GM10248 (cell line): ENCODE results near the gene HLA-DQB2.

ENCODE experiments used
- CTCF ChIA-PET: fragments of 300-600 bp; sonication (Branson Sonifier 250); formaldehyde crosslinking; extraction: SDS; loops from one replicate; lab custom pipeline; 2021; ENCODE audit warnings: antibody characterized with exemption; lab: Yijun Ruan, JAX
- POLR2A ChIA-PET: fragments of 350-650 bp; sonication (Branson Sonifier 250); formaldehyde crosslinking; extraction: SDS; loops from one replicate; lab custom pipeline; 2020; ENCODE audit warnings: antibody characterized with exemption; lab: Yijun Ruan, JAX
- DNase-seq: peaks from one replicate; pipeline ENCODE4 v3.0.0; 2012; ENCODE audit errors: extremely low spot score
- CTCF ChIP-seq: IDR thresholded peaks from 2 replicates; pipeline ENCODE4 v1.5.1; 2012; ENCODE audit warnings: mild to moderate bottlenecking, low read depth; ENCODE audit errors: extremely low read depth, missing control alignments, control extremely low read depth

HLA-DQB2 gene

DNA sequence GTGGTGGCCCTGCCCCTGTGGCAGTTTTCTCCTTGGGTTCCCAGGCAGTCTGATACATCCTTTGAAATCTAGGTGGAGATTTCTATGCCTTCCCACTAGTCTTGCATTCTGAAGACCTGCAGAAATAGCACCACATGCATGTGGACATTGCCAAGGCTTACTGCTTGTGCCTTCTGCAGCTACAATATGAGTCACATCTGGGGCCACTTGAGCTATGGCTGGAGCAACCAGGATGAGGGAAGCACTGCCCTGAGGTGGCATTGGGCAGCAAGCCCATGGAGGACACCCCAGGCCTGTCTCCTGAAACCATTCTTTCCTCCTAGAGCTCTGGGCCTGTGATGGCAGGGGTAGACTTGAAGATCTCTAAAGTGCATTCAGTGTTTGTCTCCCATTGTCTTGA is 15.7 kb upstream of the HLA-DQB2 start:
- POLR2A ChIA-PET: no interaction called here
- CTCF ChIA-PET: interaction anchor here (1.0 to 12.7 kb wide), 3 partner anchors 9 to 365 kb away, joined by 5 to 234 read pairs (median 5); partner anchors contain the start of gene BTNL2
- DNase-seq: no peak
- no peak for TF ChIP-seq CTCF

DNA sequence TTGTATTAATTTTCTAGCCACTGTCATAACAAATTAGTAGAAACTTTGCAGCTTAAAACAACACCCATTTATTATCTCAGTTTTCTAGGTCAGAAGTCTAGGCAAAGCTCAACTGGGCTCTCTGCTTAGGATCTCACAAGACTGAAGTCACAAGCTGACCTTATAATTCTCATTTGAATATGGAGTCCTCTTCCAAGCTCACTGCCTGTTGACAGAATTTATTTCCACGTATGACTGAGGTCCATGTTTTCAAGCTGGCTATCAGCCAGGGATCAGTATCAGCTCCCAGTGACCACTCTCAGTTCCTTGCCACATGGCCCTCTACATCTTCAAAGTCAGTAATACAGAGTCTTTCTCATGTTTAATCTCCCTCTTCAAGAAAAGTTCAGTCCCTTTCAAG is 11.7 kb upstream of the HLA-DQB2 start:
- CTCF ChIA-PET: interaction anchor here (2.1 kb wide), 1 partner anchor 12 kb away, joined by 14 read pairs; no protein-coding TSS in a partner anchor
- no peak for DNase-seq
- no peak for TF ChIP-seq CTCF
- POLR2A ChIA-PET: no interaction called here

DNA sequence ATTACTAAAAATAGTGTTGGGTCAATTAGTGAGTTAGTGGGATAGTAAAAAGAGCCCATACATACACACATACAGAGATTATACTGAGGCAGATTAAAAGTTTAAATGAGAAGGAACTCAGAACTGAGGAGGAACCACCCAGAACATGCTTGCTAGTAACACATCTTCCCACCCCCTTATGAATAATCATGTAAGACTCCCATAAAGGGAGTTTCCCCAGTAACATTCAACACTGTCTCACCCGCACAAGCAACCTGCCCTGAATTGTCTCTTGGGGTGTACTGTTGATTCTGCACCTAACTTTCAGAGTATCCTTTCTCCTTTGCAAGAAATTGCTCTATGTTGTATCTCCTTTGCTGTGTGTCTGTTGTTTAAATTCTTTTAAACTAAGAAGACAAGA is 11.1 kb upstream of the HLA-DQB2 start:
- ChIA-PET CTCF (interaction anchor here (1.5 to 2.1 kb wide), 2 partner anchors 12 kb away, joined by 6 to 14 read pairs; no protein-coding TSS in a partner anchor), POLR2A (no interaction called here)
- no peak for DNase-seq
- no peak for TF ChIP-seq CTCF

DNA sequence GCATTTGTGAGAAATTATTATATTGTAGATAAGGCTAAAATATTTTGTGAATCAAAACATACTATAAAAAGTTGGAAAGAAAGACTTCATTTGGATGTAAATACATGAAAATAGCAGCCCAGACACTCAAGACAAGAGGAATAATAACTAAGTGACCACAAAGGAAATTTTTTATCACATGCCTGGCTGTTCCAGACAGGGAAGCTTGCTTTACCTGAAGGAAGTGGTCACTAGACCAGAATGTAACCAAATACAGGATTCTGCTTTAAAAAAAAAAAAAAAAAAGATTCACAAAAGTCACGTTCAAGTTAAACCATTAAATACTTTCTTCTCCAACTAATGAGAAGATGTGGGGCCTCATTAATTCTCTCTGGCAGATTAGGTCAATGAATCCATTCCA is 9.3 kb upstream of the HLA-DQB2 start:
- no peak for DNase-seq
- CTCF ChIA-PET: no interaction called here
- no peak for TF ChIP-seq CTCF
- POLR2A ChIA-PET: no interaction called here

- CTCF ChIA-PET: no interaction called here
- POLR2A ChIA-PET: no interaction called here
- no peak for DNase-seq
- no peak for TF ChIP-seq CTCF
Observed at GRCh38 chr6:32764048-32764447, 716 bp upstream of the HLA-DQB2 start.

GRCh38 chr6:32761548-32761947 is 1.8 kb downstream of the HLA-DQB2 start:
- DNase-seq: no peak
- POLR2A ChIA-PET: interaction anchor here (1.0 kb wide), 1 partner anchor 98 kb away, joined by 4 read pairs; no protein-coding TSS in a partner anchor
- TF ChIP-seq CTCF: no peak
- CTCF ChIA-PET: interaction anchor here (0.7 to 1.5 kb wide), 3 partner anchors 9 to 347 kb away, joined by 3 to 7 read pairs (median 5); no protein-coding TSS in a partner anchor
